HepG2 (cell line): ENCODE measurements around the gene NLRC5. TPM values are rescaled to one million over a fixed set of nuclear protein-coding genes. Genes with fewer than 3 reads are reported as not detected.

Experiments
- AGO1 ChIP-seq: fragments of 200-400 bp; formaldehyde crosslinking; IDR thresholded peaks from 2 replicates; pipeline ENCODE4 v1.6.1; 2017; ENCODE audit warnings: mild to moderate bottlenecking, low read depth, low read length, moderate library complexity; ENCODE audit not compliant: poor library complexity, severe bottlenecking
- DPF2 ChIP-seq: sonication (generic); formaldehyde crosslinking; IDR thresholded peaks from 2 replicates; pipeline ENCODE4 v1.4.0; 2020; ENCODE audit warnings: mild to moderate bottlenecking, low read depth, missing genetic modification reagents, borderline replicate concordance
- DR1 ChIP-seq: sonication (generic); formaldehyde crosslinking; IDR thresholded peaks from 2 replicates; pipeline ENCODE4 v1.8.0; 2021; ENCODE audit warnings: mild to moderate bottlenecking, missing genetic modification reagents, inconsistent platforms
- HBP1 ChIP-seq: IDR thresholded peaks from 2 replicates; pipeline ENCODE4 v1.6.1; 2016; ENCODE audit warnings: low read depth, control low read depth
- KDM1A ChIP-seq: IDR thresholded peaks from 2 replicates; pipeline ENCODE4 v1.6.1; 2016; ENCODE audit warnings: missing compliant biosample characterization
- MTA1 ChIP-seq: sonication (generic); formaldehyde crosslinking; IDR thresholded peaks from 2 replicates; pipeline ENCODE4 v1.4.0; 2020; ENCODE audit warnings: missing genetic modification reagents, mild to moderate bottlenecking, borderline replicate concordance
- NFIB ChIP-seq: sonication (generic); formaldehyde crosslinking; IDR thresholded peaks from 2 replicates; pipeline ENCODE4 v1.9.0; 2021; ENCODE audit warnings: missing genetic modification reagents, mild to moderate bottlenecking, borderline replicate concordance
- PRDM10 ChIP-seq: sonication (generic); formaldehyde crosslinking; IDR thresholded peaks from 2 replicates; pipeline ENCODE4 v1.4.0; 2020; ENCODE audit warnings: low read depth, missing genetic modification reagents
- RAD51 ChIP-seq: fragments of 450-650 bp; IDR thresholded peaks from 2 replicates; pipeline ENCODE4 v1.6.1; 2016; ENCODE audit warnings: borderline replicate concordance
- TBX2 ChIP-seq: sonication (generic); formaldehyde crosslinking; IDR thresholded peaks from 2 replicates; pipeline ENCODE4 v1.5.0; 2020; ENCODE audit warnings: missing genetic modification reagents, mild to moderate bottlenecking, borderline replicate concordance
- TBX3 ChIP-seq: fragments of 450-650 bp; IDR thresholded peaks from 2 replicates; pipeline ENCODE4 v1.6.1; 2017; ENCODE audit warnings: antibody characterized with exemption, mild to moderate bottlenecking, inconsistent platforms, borderline replicate concordance
- TP53 ChIP-seq: sonication (generic); formaldehyde crosslinking; conservative IDR thresholded peaks from 2 replicates; pipeline ENCODE4 v1.4.0; 2020; ENCODE audit warnings: missing genetic modification reagents
- YEATS2 ChIP-seq: sonication (generic); formaldehyde crosslinking; IDR thresholded peaks from 2 replicates; pipeline ENCODE4 v1.4.0; 2020; ENCODE audit warnings: missing genetic modification reagents, borderline replicate concordance
- ZNF253 ChIP-seq: sonication (generic); formaldehyde crosslinking; IDR thresholded peaks from 2 replicates; pipeline ENCODE4 v1.8.0; 2022; ENCODE audit warnings: mild to moderate bottlenecking, missing genetic modification reagents, borderline replicate concordance
- ZNF296 ChIP-seq: sonication (generic); formaldehyde crosslinking; conservative IDR thresholded peaks from 2 replicates; pipeline ENCODE4 v1.5.0; 2020; ENCODE audit warnings: mild to moderate bottlenecking, missing genetic modification reagents
- ZNF3 ChIP-seq: IDR thresholded peaks from 2 replicates; pipeline ENCODE4 v1.7.0; 2017; ENCODE audit warnings: inconsistent platforms
- ZNF326 ChIP-seq: sonication (generic); formaldehyde crosslinking; IDR thresholded peaks from 2 replicates; pipeline ENCODE4 v1.4.0; 2020; ENCODE audit warnings: missing genetic modification reagents, borderline replicate concordance
- polyA plus RNA-seq, 8 experiments: library from polyadenylated mRNA; depleted of rRNA in 3 of 8; stranded (reverse) in 7 of 8; unstranded in 1 of 8; fragments of >200 nt; fragmentation: Illumina TruSeq in 4 of 8; extraction: Trizol in 4 of 8; gene quantifications; 2 replicates each; pipeline versions ENCODE4 v1.2.1 to v1.2.3, GENCODE V29; 2011 to 2016; ENCODE audit warnings: low read depth in 4 of 8, missing spikeins in 1 of 8, mixed read lengths in 1 of 8; ENCODE audit not compliant: insufficient read depth in 1 of 8
- total RNA-seq, 5 experiments: library from RNA; depleted of rRNA; stranded (reverse); fragments of >200 nt; fragmentation: Illumina TruSeq; extraction: Trizol; gene quantifications; 2 replicates each; pipeline ENCODE4 v1.2.3, GENCODE V29; 2016; ENCODE audit warnings: low read depth in 1 of 5
- TF ChIP-seq, protein P1 (sequence below): sonication (generic); formaldehyde crosslinking; IDR thresholded peaks from 2 replicates; pipeline ENCODE4 v1.4.0; 2020; ENCODE audit warnings: missing genetic modification reagents, borderline replicate concordance
- TF ChIP-seq, protein P2 (sequence below): sonication (generic); formaldehyde crosslinking; IDR thresholded peaks from 2 replicates; pipeline ENCODE4 v1.5.0; 2020; ENCODE audit warnings: missing genetic modification reagents

NLRC5 gene
- total and polyA plus RNA-seq, 2 of the 13 experiments (the other 11 are each of a cell fraction or from before 2014, with no cell fraction given) = 6.3 to 12.7 TPM

DNA sequence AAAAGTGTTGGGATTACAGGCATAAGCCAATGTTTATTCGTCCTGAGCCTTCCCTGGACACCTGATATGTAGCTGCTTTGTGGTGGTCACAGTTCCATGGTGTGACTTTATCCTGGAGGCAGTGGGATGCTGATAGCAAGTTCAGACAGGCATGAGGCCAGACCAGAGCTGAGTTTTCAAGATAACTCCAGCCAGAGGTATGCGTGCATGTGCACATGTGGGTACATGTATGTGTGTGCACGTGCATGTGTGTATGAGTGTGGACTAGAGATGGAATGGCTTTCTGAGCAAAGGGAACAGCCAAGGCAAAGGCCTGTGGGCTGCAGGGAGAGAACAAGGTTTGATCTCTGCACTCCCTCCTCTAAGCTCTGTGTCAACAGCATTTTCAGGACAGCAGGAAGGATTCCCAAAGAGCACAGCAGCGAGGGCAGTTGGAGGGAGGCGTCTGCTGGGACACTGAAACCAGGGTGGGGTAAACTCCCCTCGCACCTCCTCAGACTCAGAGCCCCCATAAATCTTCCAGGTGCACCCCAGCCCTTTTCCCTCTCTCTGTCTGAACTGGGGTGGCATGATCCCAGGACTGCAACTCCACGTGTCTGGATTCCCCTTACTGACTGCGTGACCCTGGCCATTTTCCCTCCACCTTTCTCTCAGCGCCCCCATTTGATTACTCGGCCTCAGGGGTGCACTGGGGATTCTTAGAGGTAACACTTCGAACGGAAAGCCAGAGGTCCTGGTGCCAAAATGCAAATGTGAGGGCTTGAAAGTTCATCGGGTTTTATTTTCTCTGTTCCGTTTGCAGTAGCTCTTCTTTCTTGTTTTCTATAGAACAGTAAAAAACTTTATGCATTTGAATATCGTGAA lies 15.3 kb downstream of the NLRC5 start (continued):
- no peak for TF ChIP-seq PRDM10 (CRISPR knock-in tag)
- peak; percentile 62; the same call in 1 of the 2 replicates for TF ChIP-seq DPF2
- no peak for TF ChIP-seq ZNF253 (CRISPR knock-in tag)
- TF ChIP-seq, protein P1, sequence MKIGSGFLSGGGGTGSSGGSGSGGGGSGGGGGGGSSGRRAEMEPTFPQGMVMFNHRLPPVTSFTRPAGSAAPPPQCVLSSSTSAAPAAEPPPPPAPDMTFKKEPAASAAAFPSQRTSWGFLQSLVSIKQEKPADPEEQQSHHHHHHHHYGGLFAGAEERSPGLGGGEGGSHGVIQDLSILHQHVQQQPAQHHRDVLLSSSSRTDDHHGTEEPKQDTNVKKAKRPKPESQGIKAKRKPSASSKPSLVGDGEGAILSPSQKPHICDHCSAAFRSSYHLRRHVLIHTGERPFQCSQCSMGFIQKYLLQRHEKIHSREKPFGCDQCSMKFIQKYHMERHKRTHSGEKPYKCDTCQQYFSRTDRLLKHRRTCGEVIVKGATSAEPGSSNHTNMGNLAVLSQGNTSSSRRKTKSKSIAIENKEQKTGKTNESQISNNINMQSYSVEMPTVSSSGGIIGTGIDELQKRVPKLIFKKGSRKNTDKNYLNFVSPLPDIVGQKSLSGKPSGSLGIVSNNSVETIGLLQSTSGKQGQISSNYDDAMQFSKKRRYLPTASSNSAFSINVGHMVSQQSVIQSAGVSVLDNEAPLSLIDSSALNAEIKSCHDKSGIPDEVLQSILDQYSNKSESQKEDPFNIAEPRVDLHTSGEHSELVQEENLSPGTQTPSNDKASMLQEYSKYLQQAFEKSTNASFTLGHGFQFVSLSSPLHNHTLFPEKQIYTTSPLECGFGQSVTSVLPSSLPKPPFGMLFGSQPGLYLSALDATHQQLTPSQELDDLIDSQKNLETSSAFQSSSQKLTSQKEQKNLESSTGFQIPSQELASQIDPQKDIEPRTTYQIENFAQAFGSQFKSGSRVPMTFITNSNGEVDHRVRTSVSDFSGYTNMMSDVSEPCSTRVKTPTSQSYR (CRISPR knock-in tag) = no peak
- TF ChIP-seq KDM1A (CRISPR knock-in tag) = peak; percentile 76; the same call in 1 of the 2 replicates
- TF ChIP-seq MTA1 = no peak
- TF ChIP-seq ZNF326 (CRISPR knock-in tag) = peak; percentile 71; the same call in 1 of the 2 replicates
- TF ChIP-seq, protein P2, sequence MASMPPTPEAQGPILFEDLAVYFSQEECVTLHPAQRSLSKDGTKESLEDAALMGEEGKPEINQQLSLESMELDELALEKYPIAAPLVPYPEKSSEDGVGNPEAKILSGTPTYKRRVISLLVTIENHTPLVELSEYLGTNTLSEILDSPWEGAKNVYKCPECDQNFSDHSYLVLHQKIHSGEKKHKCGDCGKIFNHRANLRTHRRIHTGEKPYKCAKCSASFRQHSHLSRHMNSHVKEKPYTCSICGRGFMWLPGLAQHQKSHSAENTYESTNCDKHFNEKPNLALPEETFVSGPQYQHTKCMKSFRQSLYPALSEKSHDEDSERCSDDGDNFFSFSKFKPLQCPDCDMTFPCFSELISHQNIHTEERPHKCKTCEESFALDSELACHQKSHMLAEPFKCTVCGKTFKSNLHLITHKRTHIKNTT (CRISPR knock-in tag) = no peak
- TF ChIP-seq ZNF296 (CRISPR knock-in tag) = 0 out of 2 replicates have a peak, but pooled peaks have one; percentile 50
- no peak for TF ChIP-seq DR1 (CRISPR knock-in tag)
- no peak for TF ChIP-seq YEATS2 (CRISPR knock-in tag)
- TF ChIP-seq HBP1 = no peak
- TF ChIP-seq RAD51 = no peak
- 0 out of 2 replicates have a peak, but pooled peaks have one; percentile 15 for TF ChIP-seq TBX3
- no peak for TF ChIP-seq TP53 (CRISPR knock-in tag)
- TF ChIP-seq AGO1 = no peak
- no peak for TF ChIP-seq ZNF3 (CRISPR knock-in tag)
- no peak for TF ChIP-seq NFIB
- peak; percentile 71; the same call in 1 of the 2 replicates for TF ChIP-seq TBX2 (CRISPR knock-in tag)
